Measurements from ENCODE around the gene JUN. TPM values are rescaled to one million over a fixed set of nuclear protein-coding genes. Genes with fewer than 3 reads are reported as not detected.

JUN gene
- total and polyA plus RNA-seq, 2 experiments from 2014 or later, result 23.3 to 28.5 TPM

DNA sequence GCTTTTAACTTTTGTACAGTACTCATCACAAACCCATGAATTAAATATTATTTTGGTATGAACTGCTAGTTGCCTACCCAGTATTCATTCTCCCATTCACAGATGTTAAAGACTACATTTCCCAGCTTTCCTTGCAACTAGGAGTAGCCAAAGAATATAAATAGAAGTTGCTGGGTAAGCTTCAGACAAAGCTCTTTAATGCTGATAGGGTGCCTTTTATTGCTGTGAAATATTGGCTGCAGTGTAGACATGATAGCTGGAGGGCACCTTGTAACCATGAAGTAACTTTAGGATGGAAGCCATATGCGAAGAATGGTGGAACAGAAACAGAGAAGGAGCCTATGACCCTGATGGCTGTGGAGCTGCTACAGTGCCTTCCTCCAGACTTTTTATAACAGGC lies 16.7 kb downstream of the JUN start:
- H3F3A ChIP-seq (replicated peaks; ENCODE audit: low read depth), result no peaks in the 10 kb centered on the region
- Mint-ChIP-seq H3K36me3 (ENCODE audit: low read depth) (no peaks in the 10 kb centered on the region), H3K9me3 (no peaks in the 10 kb centered on the region; the same call in 2 of the 3 replicates), H3K27ac (no peak overlapping the region), H3K27me3 (ENCODE audit: insufficient read depth, low read depth, poor library complexity) (no peaks in the 10 kb centered on the region), H3K4me1 (peaks cover 10% of the 10 kb centered on the region; the same call in 2 of the 3 replicates), H3K4me3 (no peak overlapping the region)
- no peak for TF ChIP-seq EZH2 (IDR thresholded peaks at IDR 0.05; ENCODE audit: low read depth, unreplicated experiment)
- no peak for TF ChIP-seq EZH2phosphoT487 (IDR thresholded peaks at IDR 0.05; ENCODE audit: unreplicated experiment)
- no peaks in the 10 kb centered on the region; the same call in 1 of the 2 replicates for H3K9me2 ChIP-seq (ENCODE audit: insufficient read depth)
- H3K4me1 ChIP-seq (ENCODE audit: insufficient read depth), result no peaks in the 10 kb centered on the region
- H3K4me2 ChIP-seq, result no peak overlapping the region
- no peaks in the 10 kb centered on the region for H3K27me3 ChIP-seq (ENCODE audit: insufficient read depth)
- no peak overlapping the region for H2AFZ ChIP-seq
- H3K79me2 ChIP-seq (replicated peaks; ENCODE audit: insufficient read depth), result no peaks in the 10 kb centered on the region
- no peak overlapping the region for H3K4me3 ChIP-seq
- H4K20me1 ChIP-seq (replicated peaks; ENCODE audit: insufficient read depth), result no peaks in the 10 kb centered on the region
- no peak for DNase-seq (ENCODE audit: low spot score)
- no peak overlapping the region for H3K27ac ChIP-seq (ENCODE audit: low read depth)
- H3K36me3 ChIP-seq (ENCODE audit: insufficient read depth), result no peaks in the 10 kb centered on the region
- ATAC-seq, result no peak

DNA sequence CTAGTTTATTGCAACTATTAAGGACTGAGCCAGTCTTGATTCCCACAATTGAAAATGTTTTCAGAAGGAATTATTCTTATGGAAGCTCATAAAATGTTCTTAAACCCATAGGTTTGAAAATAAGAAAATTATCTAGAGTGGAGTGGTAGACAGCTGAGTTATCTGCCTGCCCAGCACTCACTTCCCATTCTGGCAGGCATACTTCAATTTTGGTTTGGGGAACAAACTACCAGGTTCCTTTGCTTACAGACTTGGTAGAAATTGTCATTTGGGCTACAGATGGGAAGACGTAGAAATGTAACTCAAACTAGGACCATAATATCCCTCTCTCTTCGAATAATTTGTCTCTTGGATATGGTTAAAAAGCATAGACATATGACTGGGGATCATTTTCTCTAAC lies 18.4 kb downstream of the JUN start:
- Histone ChIP-seq H3K4me2 (no peak overlapping the region), H3K4me1 (ENCODE audit: insufficient read depth) (no peaks in the 10 kb centered on the region), H3K4me3 (no peak overlapping the region), H3K27ac (ENCODE audit: low read depth) (no peak overlapping the region), H3K79me2 (replicated peaks; ENCODE audit: insufficient read depth) (no peaks in the 10 kb centered on the region), H2AFZ (no peak overlapping the region), H3K9me2 (ENCODE audit: insufficient read depth) (no peaks in the 10 kb centered on the region; the same call in 1 of the 2 replicates), H3K36me3 (ENCODE audit: insufficient read depth) (no peaks in the 10 kb centered on the region), H4K20me1 (replicated peaks; ENCODE audit: insufficient read depth) (no peaks in the 10 kb centered on the region), H3K27me3 (ENCODE audit: insufficient read depth) (no peaks in the 10 kb centered on the region), H3F3A (replicated peaks; ENCODE audit: low read depth) (no peaks in the 10 kb centered on the region)
- no peaks in the 10 kb centered on the region for H3K27me3 Mint-ChIP-seq (ENCODE audit: insufficient read depth, low read depth, poor library complexity)
- no peak for DNase-seq (ENCODE audit: low spot score)
- no peak overlapping the region for H3K27ac Mint-ChIP-seq
- TF ChIP-seq EZH2 (IDR thresholded peaks at IDR 0.05; ENCODE audit: low read depth, unreplicated experiment), result no peak
- no peak for TF ChIP-seq ZNF331 (CRISPR knock-in tag; IDR thresholded peaks at IDR 0.05; ENCODE audit: low read depth)
- TF ChIP-seq REST (IDR thresholded peaks at IDR 0.05; ENCODE audit: unreplicated experiment), result no peak
- TF ChIP-seq POLR2AphosphoS5 (IDR thresholded peaks at IDR 0.05; ENCODE audit: low read depth), result no peak
- TF ChIP-seq, protein P1, sequence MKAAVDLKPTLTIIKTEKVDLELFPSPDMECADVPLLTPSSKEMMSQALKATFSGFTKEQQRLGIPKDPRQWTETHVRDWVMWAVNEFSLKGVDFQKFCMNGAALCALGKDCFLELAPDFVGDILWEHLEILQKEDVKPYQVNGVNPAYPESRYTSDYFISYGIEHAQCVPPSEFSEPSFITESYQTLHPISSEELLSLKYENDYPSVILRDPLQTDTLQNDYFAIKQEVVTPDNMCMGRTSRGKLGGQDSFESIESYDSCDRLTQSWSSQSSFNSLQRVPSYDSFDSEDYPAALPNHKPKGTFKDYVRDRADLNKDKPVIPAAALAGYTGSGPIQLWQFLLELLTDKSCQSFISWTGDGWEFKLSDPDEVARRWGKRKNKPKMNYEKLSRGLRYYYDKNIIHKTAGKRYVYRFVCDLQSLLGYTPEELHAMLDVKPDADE (IDR thresholded peaks at IDR 0.05), result no peak
- TF ChIP-seq CTCF (conservative IDR thresholded peaks at IDR 0.05; ENCODE audit: low read depth in 2 of 2), result no peak
- no peak for TF ChIP-seq JUNB (IDR thresholded peaks at IDR 0.05; ENCODE audit: unreplicated experiment)
- ATAC-seq, result no peak
- no peaks in the 10 kb centered on the region for H3K36me3 Mint-ChIP-seq (ENCODE audit: low read depth)
- H3K4me3 Mint-ChIP-seq, result no peak overlapping the region
- H3K4me1 Mint-ChIP-seq, result peaks cover 10% of the 10 kb centered on the region; the same call in 2 of the 3 replicates
- H3K9me3 Mint-ChIP-seq, result no peaks in the 10 kb centered on the region

Measured in GM23338 (cell line).